Measurements from ENCODE around the gene WDR7.

The WDR7 gene

DNA sequence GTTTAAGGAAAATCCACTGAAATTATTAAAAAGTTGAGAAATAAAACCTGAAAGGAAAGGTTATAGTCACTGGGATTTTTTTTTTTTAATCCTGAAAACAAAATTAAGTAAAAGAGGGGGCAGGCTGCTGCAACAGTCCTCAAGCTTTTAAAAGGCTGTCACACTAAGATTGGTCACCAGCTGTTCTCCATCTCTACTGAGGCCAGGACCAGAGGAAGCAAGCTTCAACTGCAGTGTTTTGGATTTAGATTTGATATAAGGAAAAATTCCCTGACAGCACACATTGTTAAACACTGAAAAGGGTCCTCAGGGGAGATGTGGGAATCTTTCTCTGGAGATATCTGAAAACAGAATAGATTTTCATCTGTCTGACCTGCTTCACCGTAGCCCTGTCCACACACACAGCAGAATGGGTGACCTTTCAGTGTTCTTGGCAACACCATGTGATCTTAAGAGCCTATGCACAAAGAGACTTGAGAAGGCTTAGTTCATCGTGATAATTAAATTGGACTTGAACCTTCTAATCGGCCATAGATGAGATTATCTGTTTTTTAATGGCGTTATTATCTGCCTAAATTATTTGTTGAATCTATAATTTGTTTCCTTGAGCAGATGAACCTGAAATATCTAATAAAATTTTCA is 363.7 kb downstream of the WDR7 start:
- Histone ChIP-seq H2AFZ (ENCODE audit: low read depth) (no peak overlapping the region), H3K4me1 (ENCODE audit: low read depth, poor library complexity, severe bottlenecking) (peaks cover 25% of the 10 kb centered on the region), H3K4me2 (no peak overlapping the region), H3K27ac (no peak overlapping the region), H3K79me2 (ENCODE audit: insufficient read depth, low read depth) (no peaks in the 10 kb centered on the region), H3K9ac (no peak overlapping the region), H4K20me1 (ENCODE audit: insufficient read depth) (no peaks in the 10 kb centered on the region), H3K4me3 (IDR thresholded peaks at IDR 0.05; ENCODE audit: insufficient read depth, low read depth, low read length) (no peak overlapping the region), H3K36me3 (ENCODE audit: insufficient read depth) (no peaks in the 10 kb centered on the region), H3K27me3 (ENCODE audit: insufficient read depth, low read depth) (no peaks in the 10 kb centered on the region)
- TF ChIP-seq CTCF (conservative IDR thresholded peaks at IDR 0.05; ENCODE audit: low read depth, low read length) = no peak

DNA sequence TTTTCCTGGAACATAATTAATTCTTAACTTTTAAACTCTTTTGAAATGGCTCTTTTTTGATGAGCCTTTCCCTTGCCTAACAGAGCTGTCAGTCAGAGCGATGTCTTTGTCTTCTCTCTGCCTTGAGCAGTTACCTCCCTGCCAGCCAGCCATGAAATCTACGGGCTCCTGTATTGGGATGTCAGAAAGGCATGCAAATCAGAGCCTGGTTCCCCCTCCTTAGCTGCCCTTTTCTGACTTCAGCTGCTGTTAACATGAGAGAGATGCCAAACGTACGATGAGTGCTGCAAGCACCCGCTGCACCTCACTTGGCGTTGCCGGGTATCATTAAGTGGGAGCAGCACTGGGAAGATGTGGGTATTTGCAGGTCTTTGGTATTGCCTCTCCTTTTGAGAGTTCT is 364.3 kb downstream of the WDR7 start:
- H4K20me1 ChIP-seq (ENCODE audit: insufficient read depth) = no peaks in the 10 kb centered on the region
- no peak for TF ChIP-seq CTCF (conservative IDR thresholded peaks at IDR 0.05; ENCODE audit: low read depth, low read length)
- H3K27ac ChIP-seq = no peak overlapping the region
- no peaks in the 10 kb centered on the region for H3K36me3 ChIP-seq (ENCODE audit: insufficient read depth)
- H3K27me3 ChIP-seq (ENCODE audit: insufficient read depth, low read depth) = no peaks in the 10 kb centered on the region
- peaks cover 25% of the 10 kb centered on the region for H3K4me1 ChIP-seq (ENCODE audit: low read depth, poor library complexity, severe bottlenecking)
- H3K79me2 ChIP-seq (ENCODE audit: insufficient read depth, low read depth) = no peaks in the 10 kb centered on the region
- H2AFZ ChIP-seq (ENCODE audit: low read depth) = no peak overlapping the region
- H3K4me2 ChIP-seq = no peak overlapping the region
- H3K9ac ChIP-seq = no peak overlapping the region
- H3K4me3 ChIP-seq (IDR thresholded peaks at IDR 0.05; ENCODE audit: insufficient read depth, low read depth, low read length) = no peak overlapping the region

DNA sequence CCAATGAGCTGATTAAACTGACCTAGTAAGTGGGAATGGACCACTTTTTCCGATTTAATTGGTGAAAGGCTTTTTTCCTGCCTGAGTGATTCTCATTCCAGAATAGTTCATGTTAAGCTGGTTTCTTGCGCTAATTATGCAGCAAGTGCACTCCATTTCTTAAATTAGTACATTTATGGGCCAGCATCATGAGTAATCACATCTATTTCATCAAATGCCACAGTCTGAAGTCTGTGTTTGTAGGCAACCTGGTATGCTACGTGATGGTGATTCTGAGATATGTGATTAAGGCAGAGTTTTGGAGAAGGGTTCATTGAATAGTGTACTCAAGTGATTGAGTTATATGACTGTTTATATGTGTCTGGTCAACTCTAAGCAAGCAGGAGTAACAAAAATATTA is 367.7 kb downstream of the WDR7 start:
- Histone ChIP-seq H3K27ac (no peak overlapping the region), H3K4me2 (no peak overlapping the region), H3K79me2 (ENCODE audit: insufficient read depth, low read depth) (no peaks in the 10 kb centered on the region), H4K20me1 (ENCODE audit: insufficient read depth) (no peaks in the 10 kb centered on the region), H3K9ac (no peak overlapping the region), H3K4me3 (IDR thresholded peaks at IDR 0.05; ENCODE audit: insufficient read depth, low read depth, low read length) (no peak overlapping the region), H2AFZ (ENCODE audit: low read depth) (no peak overlapping the region), H3K27me3 (ENCODE audit: insufficient read depth, low read depth) (no peaks in the 10 kb centered on the region), H3K4me1 (ENCODE audit: low read depth, poor library complexity, severe bottlenecking) (peaks cover 25% of the 10 kb centered on the region), H3K36me3 (ENCODE audit: insufficient read depth) (no peaks in the 10 kb centered on the region)
- no peak for TF ChIP-seq CTCF (conservative IDR thresholded peaks at IDR 0.05; ENCODE audit: low read depth, low read length)

GRCh38 chr18:57022716-57023115 is 371.6 kb downstream of the WDR7 start:
- Histone ChIP-seq H3K4me3 (IDR thresholded peaks at IDR 0.05; ENCODE audit: insufficient read depth, low read depth, low read length) (no peak overlapping the region), H3K4me1 (ENCODE audit: low read depth, poor library complexity, severe bottlenecking) (peaks cover 11% of the 10 kb centered on the region), H3K27ac (no peak overlapping the region), H3K4me2 (no peak overlapping the region), H3K79me2 (ENCODE audit: insufficient read depth, low read depth) (no peaks in the 10 kb centered on the region), H3K27me3 (ENCODE audit: insufficient read depth, low read depth) (no peaks in the 10 kb centered on the region), H3K9ac (no peak overlapping the region), H3K36me3 (ENCODE audit: insufficient read depth) (no peaks in the 10 kb centered on the region), H4K20me1 (ENCODE audit: insufficient read depth) (no peaks in the 10 kb centered on the region), H2AFZ (ENCODE audit: low read depth) (no peak overlapping the region)
- no peak for TF ChIP-seq CTCF (conservative IDR thresholded peaks at IDR 0.05; ENCODE audit: low read depth, low read length)
